Activated naive CD8-positive, alpha-beta T cell treated with anti-CD3 and anti-CD28 coated beads for 36 hours (primary cell): ENCODE data around the gene R3HDM4. TPM values are rescaled to one million over a fixed set of nuclear protein-coding genes. Genes with fewer than 3 reads are reported as not detected.

Experiments used
- total RNA-seq, 2 experiments: library from RNA; stranded (reverse); gene quantifications; one replicate each; pipeline ENCODE4 v1.2.3, GENCODE V29; 2021

Gene R3HDM4
- total RNA-seq, 2 experiments from 2014 or later: 50.5 to 51.7 TPM

Other genes with a start within 250 kb of the R3HDM4 start
- 1 to 10 TPM; 6.2 to 6.5 TPM for gene FSTL3, start 236.8 kb downstream of the R3HDM4 start, total RNA-seq
- not detected for gene PRSS57, start 217.8 kb downstream of the R3HDM4 start, total RNA-seq
- gene PALM, start 204.3 kb downstream of the R3HDM4 start, total RNA-seq: not detected
- under 1 TPM in 1 of 2 experiments, not detected in 1; 0.10 TPM for gene MISP, start 162.1 kb downstream of the R3HDM4 start, total RNA-seq
- gene PTBP1, start 115.8 kb downstream of the R3HDM4 start, total RNA-seq: 100 to 1,000 TPM; 799 to 818 TPM
- gene PLPPR3, start 91.3 kb downstream of the R3HDM4 start, total RNA-seq: not detected
- gene AZU1, start 85.4 kb downstream of the R3HDM4 start, total RNA-seq: not detected
- gene PRTN3, start 72.2 kb downstream of the R3HDM4 start, total RNA-seq: not detected
- gene ELANE, start 60.9 kb downstream of the R3HDM4 start, total RNA-seq: not detected
- gene CFD, start 53.6 kb downstream of the R3HDM4 start, total RNA-seq: 1 to 10 TPM; 1.8 TPM
- 10 to 100 TPM; 39.8 to 40.3 TPM for gene MED16, start 20.0 kb downstream of the R3HDM4 start, total RNA-seq
- not detected for gene RNU6-9, start 19.7 kb downstream of the R3HDM4 start, total RNA-seq
- gene KISS1R, start 4.1 kb upstream of the R3HDM4 start, total RNA-seq: 10 to 100 TPM; 12.2 to 13.3 TPM
- 10 to 100 TPM; 10.2 to 11.8 TPM for gene ARID3A, start 12.8 kb upstream of the R3HDM4 start, total RNA-seq
- gene WDR18, start 71.1 kb upstream of the R3HDM4 start, total RNA-seq: 100 to 1,000 TPM; 126 to 127 TPM
- not detected for gene GRIN3B, start 87.2 kb upstream of the R3HDM4 start, total RNA-seq
- gene TMEM259, start 107.9 kb upstream of the R3HDM4 start, total RNA-seq: 100 to 1,000 TPM; 136 to 138 TPM
- gene RNU6-2, start 108.3 kb upstream of the R3HDM4 start, total RNA-seq: not detected
- gene CNN2, start 113.4 kb upstream of the R3HDM4 start, total RNA-seq: 10 to 100 TPM; 76.0 to 80.5 TPM
- gene ABCA7, start 126.9 kb upstream of the R3HDM4 start, total RNA-seq: 10 to 100 TPM in 1 of 2 experiments, 1 to 10 TPM in 1; 9.8 to 11.2 TPM
- gene ARHGAP45, start 153.9 kb upstream of the R3HDM4 start, total RNA-seq: 100 to 1,000 TPM; 113 to 122 TPM
- 100 to 1,000 TPM; 290 to 291 TPM for gene POLR2E, start 182.2 kb upstream of the R3HDM4 start, total RNA-seq
- 100 to 1,000 TPM; 225 to 231 TPM for gene GPX4, start 190.8 kb upstream of the R3HDM4 start, total RNA-seq